Type B pancreatic cell (in vitro differentiated cells): ENCODE measurements around the gene CXXC5. TPM values are rescaled to one million over a fixed set of nuclear protein-coding genes. Genes with fewer than 3 reads are reported as not detected.

Experiments used
- DNase-seq: peaks from one replicate; pipeline ENCODE4 v3.0.0; 2021; ENCODE audit warnings: mixed read lengths; ENCODE audit not compliant: unreplicated experiment; ENCODE audit errors: extremely low spot score
- H3K27ac Mint-ChIP-seq: 2 replicates; pipeline ENCODE4 v1.8.0; 2021; ENCODE audit warnings: mild to moderate bottlenecking, mixed read lengths
- H3K27me3 Mint-ChIP-seq: 2 replicates; pipeline ENCODE4 v1.8.0; 2021; ENCODE audit warnings: mixed read lengths
- H3K36me3 Mint-ChIP-seq: 2 replicates; pipeline ENCODE4 v1.8.0; 2021; ENCODE audit warnings: mixed read lengths
- H3K4me1 Mint-ChIP-seq: one replicate; pipeline ENCODE4 v1.8.0; 2021; ENCODE audit warnings: mixed read lengths; ENCODE audit not compliant: unreplicated experiment
- H3K4me3 Mint-ChIP-seq: 2 replicates; pipeline ENCODE4 v1.8.0; 2021; ENCODE audit warnings: mild to moderate bottlenecking, mixed read lengths
- H3K9me3 Mint-ChIP-seq: 2 replicates; pipeline ENCODE4 v1.8.0; 2021; ENCODE audit warnings: mixed read lengths
- CTCF ChIP-seq: fragments of 200-600 bp; sonication (generic); conservative IDR thresholded peaks from 2 replicates; pipeline ENCODE4 v1.5.0; 2021; ENCODE audit warnings: antibody characterized with exemption, mild to moderate bottlenecking
- total RNA-seq: library from RNA; stranded (reverse); gene quantifications from 2 replicates; pipeline ENCODE4 v1.2.1, GENCODE V29; 2021; ENCODE audit warnings: low replicate concordance

Gene CXXC5
- total RNA-seq, 1 donor from 2014 or later = 58.6 TPM

GRCh38 chr5:139702548-139702947 lies 54.4 kb downstream of the CXXC5 start:
- H3K27ac Mint-ChIP-seq = peak overlapping the region; percentile 39
- peaks cover 2% of the 10 kb centered on the region for H3K27me3 Mint-ChIP-seq
- no peak overlapping the region for H3K4me3 Mint-ChIP-seq
- TF ChIP-seq CTCF = no peak
- H3K9me3 Mint-ChIP-seq = no peaks in the 10 kb centered on the region
- peaks cover 43% of the 10 kb centered on the region for H3K4me1 Mint-ChIP-seq
- DNase-seq = no peak
- no peaks in the 10 kb centered on the region for H3K36me3 Mint-ChIP-seq

GRCh38 chr5:139704748-139705147 lies 56.6 kb downstream of the CXXC5 start:
- peaks cover 49% of the 10 kb centered on the region for H3K4me1 Mint-ChIP-seq
- no peak for TF ChIP-seq CTCF
- no peaks in the 10 kb centered on the region for H3K9me3 Mint-ChIP-seq
- no peaks in the 10 kb centered on the region for H3K36me3 Mint-ChIP-seq
- no peak for DNase-seq
- peaks cover 6% of the 10 kb centered on the region for H3K27me3 Mint-ChIP-seq
- H3K4me3 Mint-ChIP-seq = no peak overlapping the region
- no peak overlapping the region for H3K27ac Mint-ChIP-seq

- H3K27ac Mint-ChIP-seq = no peak overlapping the region
These were observed 57.0 kb downstream of the CXXC5 start for GRCh38 chr5:139705191-139705590.

GRCh38 chr5:139705655-139706587 lies 57.8 kb downstream of the CXXC5 start:
- H3K27me3 Mint-ChIP-seq = peaks cover 11% of the 10 kb centered on the region
- H3K4me1 Mint-ChIP-seq = peaks cover 49% of the 10 kb centered on the region
- DNase-seq = no peak
- no peaks in the 10 kb centered on the region for H3K9me3 Mint-ChIP-seq
- TF ChIP-seq CTCF = no peak
- H3K36me3 Mint-ChIP-seq = no peaks in the 10 kb centered on the region
- H3K4me3 Mint-ChIP-seq = peak overlapping the region; percentile 31
- H3K27ac Mint-ChIP-seq = no peak overlapping the region

More at GRCh38 chr5:139705191-139705590, 57.0 kb downstream of the CXXC5 start:
- TF ChIP-seq CTCF = no peak
- DNase-seq = no peak
- Mint-ChIP-seq H3K27me3 (peaks cover 7% of the 10 kb centered on the region), H3K9me3 (no peaks in the 10 kb centered on the region), H3K4me3 (no peak overlapping the region), H3K36me3 (no peaks in the 10 kb centered on the region), H3K4me1 (peaks cover 50% of the 10 kb centered on the region)

GRCh38 chr5:139707445-139708003 lies 59.4 kb downstream of the CXXC5 start:
- H3K36me3 Mint-ChIP-seq = no peaks in the 10 kb centered on the region
- TF ChIP-seq CTCF = no peak
- peaks cover 18% of the 10 kb centered on the region for H3K27me3 Mint-ChIP-seq
- peak overlapping the region; percentile 21 for H3K27ac Mint-ChIP-seq
- no peaks in the 10 kb centered on the region for H3K9me3 Mint-ChIP-seq
- DNase-seq = no peak
- H3K4me3 Mint-ChIP-seq = peak overlapping the region; percentile 48
- peaks cover 40% of the 10 kb centered on the region for H3K4me1 Mint-ChIP-seq
